Measurements from ENCODE around the gene CNGB1.

The CNGB1 gene

DNA sequence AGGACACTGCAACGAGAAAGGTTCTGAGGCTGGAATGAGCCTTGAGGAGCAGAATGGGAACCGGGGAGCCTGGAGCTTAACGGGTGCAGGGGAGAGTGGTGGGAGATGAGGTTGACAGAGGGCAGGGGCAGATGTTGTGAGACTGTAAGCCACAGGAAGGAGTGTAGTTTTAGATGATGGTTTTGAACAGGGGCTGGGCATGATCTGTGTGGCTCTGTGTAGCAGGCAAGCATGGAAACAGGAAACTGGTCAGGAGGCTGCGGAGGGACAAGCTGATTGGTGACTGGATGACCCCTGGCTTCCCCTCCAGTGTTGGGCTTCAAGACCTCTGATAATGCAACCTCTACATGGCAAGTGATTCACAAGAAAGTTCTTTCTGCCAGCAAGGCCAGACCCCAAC, 1.4 kb upstream of the CNGB1 start:
- DNase-seq (ENCODE audit: low read depth), result no peak

DNA sequence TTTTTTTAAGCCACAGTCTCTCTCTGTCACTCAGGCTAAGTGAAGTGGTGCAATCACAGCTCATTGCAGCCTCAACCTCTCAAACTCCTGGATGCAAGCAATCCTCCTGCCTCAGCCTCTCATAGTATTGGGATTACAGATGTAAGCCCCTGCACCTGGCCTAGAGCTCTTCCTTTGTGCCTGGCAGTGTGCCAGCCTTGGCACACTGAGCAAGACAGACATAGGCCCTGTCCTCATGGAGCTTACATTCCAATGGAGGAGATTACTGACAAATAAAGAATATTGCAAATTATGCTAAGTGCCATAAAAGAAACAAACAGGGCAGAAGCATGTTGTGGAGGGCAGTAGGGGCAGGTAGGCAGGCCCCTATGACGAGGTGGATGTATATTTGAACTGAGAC, 920 bp upstream of the CNGB1 start:
- no peak for DNase-seq (ENCODE audit: low read depth)

DNA sequence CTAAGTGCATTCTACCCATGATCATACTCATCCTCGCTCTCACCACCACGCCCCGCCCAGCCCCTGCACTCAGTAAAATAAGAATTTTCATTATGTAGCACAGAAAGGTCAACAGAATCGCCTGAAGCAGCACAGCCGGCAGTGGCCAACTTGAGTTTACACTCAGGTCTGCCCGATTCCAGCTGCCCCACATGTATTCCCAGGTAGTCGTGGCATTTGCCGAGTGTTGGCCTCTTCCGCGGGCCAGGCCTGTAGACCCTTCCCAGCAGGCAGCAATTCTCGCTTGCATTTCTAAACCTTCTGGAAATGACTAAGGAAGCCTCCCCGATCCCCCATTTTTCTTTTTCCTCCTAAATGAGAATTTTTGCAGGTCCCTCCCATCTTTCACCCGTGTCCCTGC, 609 bp downstream of the CNGB1 start:
- DNase-seq (ENCODE audit: low read depth), result no peak

DNA sequence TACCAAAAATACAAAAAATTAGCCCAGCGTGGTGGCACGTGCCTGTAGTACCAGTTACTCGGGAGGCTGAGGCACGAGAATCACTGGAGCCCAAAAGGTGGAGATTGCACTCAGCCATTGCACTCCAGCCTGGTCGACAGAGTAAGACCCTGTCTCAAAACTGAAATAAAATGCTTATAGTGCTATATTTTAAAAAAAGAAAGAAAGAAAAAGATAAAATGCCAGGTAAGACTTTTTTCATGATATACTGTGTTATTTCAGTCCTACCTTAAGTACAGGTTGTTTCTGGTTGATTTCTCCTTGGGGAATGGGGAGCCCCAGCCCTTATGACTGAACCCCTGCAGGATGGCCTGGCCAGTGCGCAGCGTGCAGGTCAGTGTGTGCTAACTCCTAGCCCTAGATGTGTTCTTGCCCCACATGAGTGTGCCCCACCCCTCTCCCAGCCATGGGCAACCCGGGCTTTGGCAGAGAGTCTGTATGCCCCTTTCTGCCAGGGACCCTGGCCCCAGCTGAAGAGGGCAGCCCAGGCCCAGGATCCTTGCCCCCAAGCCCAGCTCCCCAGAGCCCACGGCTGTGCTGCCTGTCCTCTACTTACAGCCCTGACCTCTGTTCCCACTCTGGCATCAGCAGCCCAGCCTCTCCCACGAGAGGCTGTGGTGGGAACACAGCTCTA, 1.3 kb downstream of the CNGB1 start:
- DNase-seq (ENCODE audit: low read depth), result no peak

DNA sequence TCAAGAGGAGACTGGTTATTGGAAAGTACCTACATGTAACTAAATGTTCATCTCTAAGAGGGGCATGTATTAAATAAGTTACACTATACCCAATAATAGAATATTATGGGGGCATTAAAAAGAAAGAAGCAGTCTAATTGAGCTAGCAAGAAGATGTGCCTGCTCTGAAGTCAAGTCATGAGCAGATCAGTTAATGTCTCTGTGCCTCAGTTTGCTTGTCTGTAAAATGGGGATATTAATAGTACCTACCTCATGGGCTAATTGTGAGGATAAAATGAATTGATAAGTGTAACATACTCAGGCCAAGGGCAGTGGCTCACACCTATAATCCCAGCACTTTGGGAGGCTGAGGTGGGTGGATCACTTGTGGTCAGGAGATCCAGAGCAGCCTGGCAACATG, 3.0 kb downstream of the CNGB1 start:
- DNase-seq (ENCODE audit: low read depth), result no peak

DNA sequence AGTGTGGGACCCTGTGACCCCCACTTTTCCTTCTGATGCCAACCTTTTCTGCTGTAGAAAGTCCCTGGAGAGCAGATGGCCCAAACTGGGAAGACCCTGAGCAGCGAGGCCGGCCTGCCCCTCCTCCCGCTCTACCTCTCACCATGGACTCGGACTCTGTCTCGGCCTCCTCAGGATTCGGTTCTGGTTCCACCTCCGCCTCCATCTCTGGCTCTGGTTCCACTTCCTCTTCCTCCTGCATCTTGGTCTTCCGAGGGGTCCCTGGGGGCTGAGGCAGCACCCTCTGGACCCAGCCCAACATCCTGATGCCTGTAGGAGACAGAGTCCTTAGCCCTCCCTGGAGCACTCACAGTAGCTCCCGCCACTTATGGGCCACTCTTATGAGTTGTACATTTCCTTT, 3.9 kb downstream of the CNGB1 start:
- DNase-seq (ENCODE audit: low read depth), result no peak

DNA sequence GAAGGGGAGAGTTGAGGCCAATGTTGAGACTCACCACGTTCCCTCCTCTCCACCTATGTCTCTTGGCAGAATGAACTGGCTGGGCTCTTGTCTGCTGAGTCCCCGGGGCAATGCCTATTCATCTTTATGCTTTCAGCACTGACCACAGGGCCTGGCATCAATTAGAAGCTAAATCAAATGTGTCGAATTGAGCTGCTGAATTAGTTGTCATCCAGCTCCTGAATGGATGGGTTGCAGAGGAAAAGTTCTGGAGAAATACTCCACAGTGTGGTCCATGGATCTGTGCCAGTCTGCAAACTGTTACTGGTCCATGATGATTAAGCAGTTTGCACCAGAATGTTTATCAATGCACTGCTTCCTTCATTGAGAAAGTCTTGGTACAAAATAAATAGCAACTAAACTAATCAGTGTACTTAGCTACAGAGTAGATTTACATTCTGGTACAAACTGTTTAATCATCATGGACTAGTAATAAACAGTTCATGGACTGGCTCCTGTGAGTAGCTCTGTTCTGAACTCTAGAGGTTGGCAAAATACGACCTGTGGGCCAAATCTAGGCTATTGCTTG, 4.6 kb downstream of the CNGB1 start:
- DNase-seq (ENCODE audit: low read depth), result no peak

DNA sequence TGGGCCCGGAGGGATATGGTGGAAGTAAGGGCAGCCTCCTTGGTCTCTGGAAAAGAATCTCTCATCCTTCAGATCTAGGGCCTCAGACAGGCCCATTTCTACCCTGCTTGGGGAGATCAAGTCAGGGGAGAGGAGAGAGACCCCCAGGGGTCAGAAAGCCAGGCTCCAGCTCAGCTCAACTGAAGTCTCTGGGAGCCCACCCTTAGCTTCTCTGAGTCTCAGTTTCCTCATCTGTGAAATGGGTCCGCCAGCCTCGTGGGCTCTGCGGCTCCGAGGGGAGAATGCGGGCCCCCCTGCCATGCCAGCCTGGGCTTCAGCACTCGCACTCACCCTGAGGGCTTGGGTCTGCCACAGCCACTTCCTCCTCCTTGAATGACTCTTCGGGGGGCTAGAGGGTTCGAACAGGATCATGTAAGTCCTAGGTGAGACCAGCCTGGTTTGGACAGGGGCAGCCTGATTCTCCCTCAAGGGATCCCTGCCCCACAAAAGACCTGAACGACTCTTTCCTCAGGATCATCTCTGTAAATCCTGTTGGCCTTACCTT, 6.7 kb downstream of the CNGB1 start:
- no peak for DNase-seq (ENCODE audit: low read depth)

DNA sequence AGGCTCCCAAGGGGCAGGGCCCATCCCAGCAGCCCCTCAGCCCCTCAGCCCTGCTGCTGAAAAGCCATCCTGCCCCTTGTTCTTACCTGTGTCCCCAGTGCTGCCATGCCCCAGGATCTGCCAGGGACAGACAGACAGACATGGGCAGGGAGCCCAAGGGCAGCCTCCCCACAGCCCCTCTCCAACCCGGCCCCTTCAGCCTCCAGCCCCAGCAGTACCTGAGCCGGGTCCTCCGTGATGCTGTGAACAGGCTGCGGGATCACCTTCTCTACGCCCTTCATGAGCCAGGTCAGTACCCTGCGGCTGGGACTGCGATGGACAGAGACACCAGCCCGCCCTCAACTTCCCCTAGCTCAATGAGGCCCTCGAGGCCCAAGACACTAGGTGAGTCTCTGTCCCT, 8.2 kb downstream of the CNGB1 start:
- DNase-seq (ENCODE audit: low read depth), result no peak

DNA sequence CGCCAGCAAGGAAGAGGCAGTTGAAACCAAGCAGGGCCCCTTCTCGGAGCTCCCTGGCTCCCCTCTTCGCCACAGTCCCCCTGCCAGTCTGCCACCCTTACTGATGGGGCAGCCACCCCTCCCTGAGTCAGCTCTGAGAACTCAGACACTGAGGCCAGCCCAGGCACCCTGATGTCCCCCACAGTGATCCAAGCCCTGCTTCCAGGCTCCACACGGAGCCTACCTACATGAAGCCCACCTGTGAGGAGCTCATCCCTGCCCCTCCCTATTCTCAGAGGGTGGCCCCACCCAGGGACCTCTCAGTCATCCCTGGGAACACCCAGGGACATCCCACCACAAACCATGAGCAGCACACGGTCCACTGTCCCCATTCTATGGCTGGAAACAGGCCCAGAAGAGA, 8.9 kb downstream of the CNGB1 start:
- no peak for DNase-seq (ENCODE audit: low read depth)

DNA sequence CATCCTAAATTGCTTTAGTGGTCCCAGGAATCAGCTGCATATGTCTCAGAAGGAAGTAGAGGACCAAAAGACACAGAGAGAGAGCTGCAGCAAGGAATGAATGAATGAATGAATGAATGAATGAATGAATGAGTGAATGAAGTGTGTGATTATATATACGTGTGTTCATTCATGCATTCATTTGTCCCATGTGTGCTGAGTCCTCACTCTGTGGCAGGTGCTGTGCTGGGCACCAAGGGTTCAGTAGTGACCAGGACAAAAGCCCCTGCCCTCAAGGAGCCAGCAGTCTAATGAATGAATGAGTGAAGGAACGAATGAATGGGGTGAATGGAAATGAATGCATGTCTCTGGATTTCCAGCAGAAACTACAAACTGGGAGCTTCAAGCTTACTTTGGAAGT, 9.4 kb downstream of the CNGB1 start:
- no peak for DNase-seq (ENCODE audit: low read depth)

DNA sequence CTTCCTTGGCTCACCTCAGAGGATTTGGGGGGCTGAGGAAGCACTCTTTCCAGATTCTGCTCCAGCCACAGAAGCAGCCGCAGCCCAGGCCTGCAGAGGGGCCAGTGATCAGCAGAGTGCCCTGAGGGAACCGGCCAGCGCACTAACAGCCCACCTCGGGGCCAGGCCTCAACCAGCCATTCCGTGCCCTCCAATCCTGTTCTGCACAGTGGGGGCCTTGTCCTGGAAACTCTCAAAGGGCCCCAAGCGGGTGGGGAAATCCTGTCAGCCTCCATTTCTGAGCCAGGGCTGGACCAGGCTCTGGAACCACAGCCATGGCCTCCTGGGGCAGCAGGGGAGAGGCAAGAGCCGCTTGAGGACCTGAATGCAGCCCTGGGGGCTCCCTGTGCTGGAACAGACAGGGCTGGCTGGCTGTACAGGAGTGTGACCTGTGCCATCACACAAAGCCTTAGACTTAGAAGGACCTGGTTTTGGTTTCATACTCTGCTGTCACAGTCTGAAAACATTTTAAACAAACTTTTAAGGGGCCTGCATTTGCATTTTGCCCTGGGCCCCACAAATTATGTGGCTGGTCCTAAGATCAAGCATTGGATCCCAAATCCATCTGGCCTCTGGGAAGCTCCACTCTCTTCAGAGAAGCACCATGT, 10.0 kb downstream of the CNGB1 start:
- no peak for DNase-seq (ENCODE audit: low read depth)

DNA sequence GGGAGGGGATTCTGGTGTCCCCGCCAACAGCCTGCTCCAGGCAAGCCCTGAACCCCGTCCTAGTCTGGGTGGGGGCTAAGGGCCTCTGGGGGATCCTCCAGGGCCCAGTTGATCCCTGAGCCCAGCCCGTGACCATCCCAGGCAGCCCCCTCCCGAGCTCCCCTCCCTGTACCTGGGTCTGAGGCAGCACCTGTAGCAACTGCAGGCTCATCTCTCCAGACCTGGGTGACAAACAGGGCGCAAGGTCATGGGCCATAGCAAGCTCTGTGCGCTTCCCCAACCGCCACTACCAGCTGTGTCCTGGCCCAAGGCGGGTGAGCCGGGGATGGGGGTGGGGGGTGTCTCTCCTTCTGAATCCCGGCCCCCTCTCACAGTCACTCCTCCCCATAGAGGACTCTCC, 10.6 kb downstream of the CNGB1 start:
- DNase-seq (ENCODE audit: low read depth), result no peak

DNA sequence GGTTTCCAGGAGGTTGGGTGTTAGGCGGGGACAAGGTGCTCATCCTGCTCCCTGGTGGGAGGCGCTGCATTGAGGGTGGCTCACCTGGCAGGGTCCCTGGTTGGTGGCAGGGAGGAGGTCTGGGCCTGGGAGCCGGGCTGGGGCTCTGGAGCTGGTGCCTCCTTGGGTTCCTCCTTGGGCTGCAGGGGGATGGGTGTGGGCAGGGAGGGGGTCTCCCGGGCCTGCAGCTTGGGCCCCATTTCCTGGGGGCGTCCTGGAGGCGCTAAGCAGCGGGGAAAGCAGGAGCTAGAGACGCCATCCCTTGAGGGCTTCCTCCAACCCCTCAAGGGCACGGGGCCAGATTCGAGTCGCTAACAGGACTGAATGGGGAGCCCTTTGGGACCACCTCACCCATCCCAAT, 11.1 kb downstream of the CNGB1 start:
- no peak for DNase-seq (ENCODE audit: low read depth)

DNA sequence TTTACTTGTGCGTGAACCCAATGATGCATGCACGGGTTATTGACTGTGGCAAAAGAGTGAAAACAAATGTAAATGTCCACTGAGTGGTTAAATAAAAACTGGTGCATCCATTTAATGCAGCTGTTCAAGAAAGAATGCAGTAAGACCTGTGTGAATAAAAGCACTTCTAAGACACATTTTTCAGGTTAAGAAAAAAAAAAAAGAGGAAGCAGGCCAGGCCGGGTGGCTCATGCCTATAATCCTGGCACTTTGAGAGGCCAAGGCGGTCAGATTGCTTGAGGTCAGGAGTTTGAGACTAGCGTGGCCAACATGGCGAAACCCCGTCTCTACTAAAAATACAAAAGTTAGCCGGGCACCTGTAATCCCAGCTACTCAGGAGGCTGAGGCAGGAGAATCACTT, 11.8 kb downstream of the CNGB1 start:
- no peak for DNase-seq (ENCODE audit: low read depth)

DNA sequence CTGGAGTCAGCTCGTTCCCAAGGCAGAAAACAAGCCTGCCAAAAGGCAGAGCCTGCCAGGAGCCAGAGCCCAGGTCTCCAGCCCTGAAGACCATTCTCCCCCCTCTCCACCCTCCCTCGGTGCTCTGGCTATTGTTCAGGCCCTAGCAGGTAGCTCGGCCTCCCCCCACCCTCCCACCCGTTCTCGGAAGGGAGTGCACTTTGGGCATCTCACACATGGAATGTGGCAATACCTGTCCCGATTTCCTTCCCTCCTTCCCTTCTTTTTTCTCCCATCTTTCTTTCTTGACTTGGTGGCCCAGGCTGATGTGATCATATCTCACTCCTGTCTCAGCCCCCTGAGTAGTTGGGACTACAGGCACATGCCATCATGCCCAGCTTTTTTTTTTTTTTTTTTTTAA, 12.4 kb downstream of the CNGB1 start:
- no peak for DNase-seq (ENCODE audit: low read depth)

DNA sequence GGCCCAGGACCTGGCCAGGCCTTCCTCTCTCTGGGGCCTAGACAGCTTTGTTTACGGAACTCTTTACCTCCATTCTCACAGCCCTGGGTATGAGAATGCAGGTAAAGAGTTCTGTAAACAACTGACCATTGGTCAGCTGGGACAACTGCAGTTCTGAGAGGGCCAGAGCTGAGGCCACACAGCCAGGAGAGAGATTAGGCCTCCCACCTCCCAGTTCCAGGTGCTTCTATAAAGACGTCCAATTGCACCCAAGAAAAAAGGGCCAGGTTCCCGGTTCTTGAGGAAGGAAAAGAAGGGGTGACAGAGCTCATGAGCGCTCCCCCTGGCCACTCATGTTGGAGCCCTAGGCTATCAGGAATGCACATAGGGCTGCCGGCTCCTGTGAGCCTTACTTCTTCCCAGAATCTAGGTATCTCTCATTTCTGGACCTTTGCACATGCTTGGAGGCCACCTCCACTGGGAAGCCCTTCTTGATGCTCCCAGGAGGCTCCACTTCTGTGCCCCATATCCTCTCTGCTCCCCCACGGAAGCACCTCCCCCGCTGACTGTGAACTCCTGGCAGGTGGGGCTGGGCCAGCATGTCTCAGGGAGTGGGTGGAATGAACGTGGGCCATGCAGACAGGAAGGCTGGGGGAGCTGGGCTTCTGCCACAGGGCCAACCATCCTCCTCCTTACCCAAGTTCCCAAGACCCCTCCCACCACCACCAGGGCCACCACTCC, 13.1 kb downstream of the CNGB1 start:
- DNase-seq (ENCODE audit: low read depth), result no peak

DNA sequence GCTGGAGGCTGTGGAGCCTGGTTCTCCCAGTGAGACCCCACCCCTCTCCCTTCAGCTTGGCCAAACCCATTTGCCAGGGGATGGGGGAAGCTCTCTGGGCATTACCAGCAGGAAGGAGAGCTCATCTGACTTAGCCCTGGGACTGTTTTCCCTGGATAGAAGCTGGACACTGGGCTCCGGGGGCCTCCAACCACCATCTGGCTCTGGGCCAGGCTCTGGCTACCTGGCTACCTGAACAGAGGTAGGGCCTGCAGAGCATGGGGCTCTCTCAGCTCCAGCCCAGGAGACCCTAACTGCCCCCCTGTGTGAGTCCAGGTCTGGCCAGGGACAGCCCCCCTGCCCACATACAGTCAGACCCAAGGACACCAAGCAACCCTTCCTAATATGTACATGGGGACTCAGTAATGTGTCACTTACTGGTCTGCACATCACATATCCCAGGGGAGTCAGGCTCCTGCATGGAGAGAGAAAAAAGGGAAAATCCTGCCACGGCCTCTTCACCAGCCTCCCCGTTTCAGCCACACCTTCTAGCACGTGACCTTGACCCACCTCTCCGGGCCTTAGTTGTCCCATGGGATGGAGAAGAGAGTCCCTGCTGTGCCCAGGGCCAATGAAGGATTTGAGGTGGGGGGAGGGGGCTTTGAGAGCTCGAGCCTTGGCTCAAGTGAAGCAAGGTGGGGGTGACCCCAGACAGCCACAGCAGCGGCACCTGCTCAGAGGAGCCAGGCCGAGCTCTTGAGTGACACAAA, 13.8 kb downstream of the CNGB1 start:
- DNase-seq (ENCODE audit: low read depth), result no peak

DNA sequence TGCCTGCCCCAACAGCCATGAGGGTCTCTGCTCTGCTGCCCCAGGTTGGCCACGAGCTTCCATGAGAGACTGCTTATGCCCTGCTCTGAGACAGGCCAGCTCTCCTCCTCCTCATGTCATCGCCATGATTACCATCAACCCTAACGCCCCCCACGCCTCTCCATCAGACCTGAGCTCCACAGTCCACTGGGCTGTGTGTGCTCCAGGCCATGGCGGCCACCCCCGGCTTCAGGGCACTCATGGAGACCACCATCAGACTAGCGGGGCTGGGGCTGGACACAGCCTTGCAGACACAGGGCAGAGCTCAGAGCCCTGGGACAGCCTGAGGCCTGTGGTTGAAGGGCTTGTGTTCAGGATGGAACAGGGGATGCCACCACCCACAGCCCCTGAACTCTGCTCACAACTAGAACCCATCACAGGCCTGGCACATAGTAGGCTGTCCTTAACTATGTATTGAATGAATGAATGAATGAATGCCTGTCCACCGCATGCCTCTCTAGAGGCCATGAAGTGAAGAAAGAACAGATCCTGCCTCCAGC, 14.6 kb downstream of the CNGB1 start:
- no peak for DNase-seq (ENCODE audit: low read depth)

DNA sequence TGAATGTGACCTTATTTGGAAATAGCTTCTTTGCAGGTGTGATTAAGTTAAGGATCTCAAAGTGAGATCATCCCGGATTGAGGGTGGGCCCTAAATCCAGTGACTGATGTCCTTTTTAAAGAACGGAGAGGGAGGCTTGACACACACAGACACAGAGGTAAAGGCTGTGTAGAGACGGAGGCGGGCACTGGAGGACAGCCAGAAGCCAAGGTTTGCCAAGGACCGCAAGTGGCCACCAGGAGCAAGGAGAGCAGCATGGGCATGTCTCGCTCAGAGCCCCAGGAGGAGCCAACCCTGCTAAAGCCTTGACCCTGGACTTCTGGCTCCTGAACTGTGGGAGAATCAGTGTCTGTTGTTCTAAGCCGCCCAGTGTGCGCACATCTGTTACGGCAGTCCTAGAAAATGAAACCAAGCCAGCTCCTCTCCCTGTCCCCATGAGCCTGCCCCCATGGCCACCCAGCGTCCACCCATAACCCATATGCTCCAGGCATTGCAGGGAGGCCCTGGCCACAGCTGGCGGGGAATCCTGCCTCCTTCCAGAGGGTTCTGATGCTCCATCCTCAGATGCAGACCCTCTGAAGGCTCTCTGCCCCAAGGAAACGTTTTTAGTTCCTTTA, 15.2 kb downstream of the CNGB1 start:
- no peak for DNase-seq (ENCODE audit: low read depth)

DNA sequence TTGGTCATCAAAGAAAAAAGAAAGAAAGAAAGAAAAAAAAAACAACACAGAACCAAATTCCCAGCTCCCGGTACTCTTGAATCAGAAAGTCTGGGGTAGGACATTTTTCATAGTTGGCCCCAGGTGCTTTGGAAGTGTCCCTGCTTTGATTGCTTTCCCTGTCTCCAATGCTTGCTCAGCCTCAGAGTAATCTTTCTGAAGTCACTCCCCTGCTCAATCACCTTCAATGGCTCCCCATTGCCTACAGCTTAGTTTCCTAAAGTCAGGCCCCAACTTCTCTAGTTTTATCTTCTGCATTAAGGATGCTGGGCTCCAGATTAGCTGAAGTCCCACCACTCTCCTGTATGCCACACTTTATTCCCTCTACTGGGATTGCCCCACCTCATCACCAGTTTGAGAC, 17.1 kb downstream of the CNGB1 start:
- DNase-seq (ENCODE audit: low read depth), result no peak

DNA sequence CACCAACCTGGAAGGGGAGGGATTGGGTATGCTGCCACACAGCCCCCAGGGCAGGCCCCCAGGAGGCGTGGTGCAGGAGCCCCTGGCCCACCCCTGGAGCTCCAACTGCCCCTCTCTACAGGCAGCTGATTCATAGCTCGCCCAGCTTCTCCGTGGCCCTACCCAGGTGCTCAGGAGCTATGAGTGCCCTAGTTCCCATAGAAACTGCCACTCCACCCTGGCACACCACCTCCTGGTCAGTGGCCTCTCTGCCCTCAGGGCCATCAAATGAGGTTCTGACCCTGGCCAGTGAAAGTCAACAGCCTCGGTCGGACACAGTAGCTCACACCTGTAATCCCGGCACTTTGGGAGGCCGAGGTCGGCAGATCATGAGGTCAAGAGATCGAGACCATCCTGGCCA, 18.0 kb downstream of the CNGB1 start:
- no peak for DNase-seq (ENCODE audit: low read depth)

All from activated T-cell treated with anti-CD3 and anti-CD28 coated beads for 24 hours (primary cell).